Neural cell (in vitro differentiated cells): Measurements from ENCODE around the gene MMP28. TPM values are rescaled to one million over a fixed set of nuclear protein-coding genes. Genes with fewer than 3 reads are reported as not detected.

Experiments used
- H2AFZ ChIP-seq: fragments of 200-600, 300-800 bp; sonication (generic), shearing (Covaris generic); 2 replicates; pipeline ENCODE4 v1.6.0; 2014; ENCODE audit warnings: low read depth, mild to moderate bottlenecking, antibody characterized with exemption, low read length, moderate library complexity
- H3F3A ChIP-seq: fragments of 200-600 bp; shearing (Covaris generic); 2 replicates; pipeline ENCODE4 v1.6.1; 2016; ENCODE audit warnings: mild to moderate bottlenecking, moderate library complexity, mixed read lengths, antibody characterized with exemption, low read length; ENCODE audit not compliant: insufficient read depth, poor library complexity, severe bottlenecking
- H3K27ac ChIP-seq: fragments of 200-600, 300-800 bp; sonication (generic), shearing (Covaris generic); 2 replicates; pipeline ENCODE4 v1.5.1; 2014; ENCODE audit warnings: mild to moderate bottlenecking, low read length, moderate library complexity
- H3K27me3 ChIP-seq: fragments of 300-800, 200-600 bp; sonication (generic), shearing (Covaris generic); 2 replicates; pipeline ENCODE4 v1.6.0; 2014; ENCODE audit warnings: mild to moderate bottlenecking, low read depth, low read length, moderate library complexity; ENCODE audit not compliant: insufficient read depth
- H3K36me3 ChIP-seq: fragments of 300-800, 200-600 bp; sonication (generic), shearing (Covaris generic); 2 replicates; pipeline ENCODE4 v1.5.1; 2014; ENCODE audit warnings: mild to moderate bottlenecking, antibody characterized with exemption, low read length, moderate library complexity; ENCODE audit not compliant: insufficient read depth
- H3K4me2 ChIP-seq: fragments of 300-800, 200-600 bp; sonication (generic), shearing (Covaris generic); 2 replicates; pipeline ENCODE4 v1.6.0; 2014; ENCODE audit warnings: mild to moderate bottlenecking, low read length
- H3K4me3 ChIP-seq: fragments of 300-800, 200-600 bp; sonication (generic), shearing (Covaris generic); 2 replicates; pipeline ENCODE4 v1.5.1; 2014; ENCODE audit warnings: mild to moderate bottlenecking, low read length, moderate library complexity
- H3K79me2 ChIP-seq: fragments of 200-600 bp; shearing (Covaris generic); replicated peaks from 2 replicates; pipeline ENCODE4 v1.6.0; 2014; ENCODE audit warnings: mild to moderate bottlenecking, low read length, moderate library complexity; ENCODE audit not compliant: insufficient read depth
- H3K9ac ChIP-seq: fragments of 300-800, 200-600 bp; sonication (generic), shearing (Covaris generic); 2 replicates; pipeline ENCODE4 v1.6.1; 2016; ENCODE audit warnings: mild to moderate bottlenecking, low read length, mixed read lengths
- H3K9me2 ChIP-seq: fragments of 200-600 bp; shearing (Covaris generic); 2 replicates; pipeline ENCODE4 v1.6.1; 2016; ENCODE audit warnings: mild to moderate bottlenecking, low read length, mixed read lengths; ENCODE audit not compliant: insufficient read depth
- H3K9me3 ChIP-seq: fragments of 200-600, 300-800 bp; sonication (generic), shearing (Covaris generic); 2 replicates; pipeline ENCODE4 v1.6.1; 2016; ENCODE audit warnings: mild to moderate bottlenecking, mixed run types, low read length, moderate library complexity, mixed read lengths
- H4K20me1 ChIP-seq: fragments of 200-600 bp; shearing (Covaris generic); 2 replicates; pipeline ENCODE4 v1.6.1; 2016; ENCODE audit warnings: mild to moderate bottlenecking, mixed run types; ENCODE audit not compliant: insufficient read depth
- CTCF ChIP-seq: fragments of 450-650 bp; IDR thresholded peaks from 2 replicates; pipeline ENCODE4 v1.5.1; 2014; ENCODE audit warnings: antibody characterized with exemption, mild to moderate bottlenecking, moderate library complexity; ENCODE audit not compliant: poor library complexity, severe bottlenecking
- EP300 ChIP-seq: fragments of 450-650 bp; conservative IDR thresholded peaks from 2 replicates; pipeline ENCODE4 v1.6.1; 2014; ENCODE audit warnings: antibody characterized with exemption, mild to moderate bottlenecking, moderate library complexity; ENCODE audit not compliant: poor library complexity, severe bottlenecking
- EZH2 ChIP-seq: fragments of 200-600, 300-800 bp; shearing (Covaris generic), sonication (generic); IDR thresholded peaks from 2 replicates; pipeline ENCODE4 v1.6.1; 2014; ENCODE audit warnings: antibody characterized with exemption, low read length, borderline replicate concordance, mild to moderate bottlenecking; ENCODE audit not compliant: insufficient read depth, poor library complexity, severe bottlenecking
- MXI1 ChIP-seq: fragments of 450-650 bp; conservative IDR thresholded peaks from 2 replicates; pipeline ENCODE4 v1.6.1; 2014; ENCODE audit warnings: antibody characterized with exemption, mild to moderate bottlenecking; ENCODE audit not compliant: poor library complexity, severe bottlenecking
- POLR2AphosphoS5 ChIP-seq: IDR thresholded peaks from 2 replicates; pipeline ENCODE4 v1.6.1; 2012
- RAD21 ChIP-seq: fragments of 450-650 bp; conservative IDR thresholded peaks from 2 replicates; pipeline ENCODE4 v1.6.1; 2014; ENCODE audit warnings: antibody characterized with exemption, mild to moderate bottlenecking, moderate library complexity
- REST ChIP-seq: IDR thresholded peaks from 2 replicates; pipeline ENCODE4 v1.6.1; 2012; ENCODE audit warnings: borderline replicate concordance
- SMC3 ChIP-seq: fragments of 450-650 bp; conservative IDR thresholded peaks from 2 replicates; pipeline ENCODE4 v1.6.1; 2014; ENCODE audit warnings: antibody characterized with exemption, mild to moderate bottlenecking, moderate library complexity; ENCODE audit not compliant: poor library complexity
- TAF1 ChIP-seq: IDR thresholded peaks from 2 replicates; pipeline ENCODE4 v1.6.1; 2012; ENCODE audit warnings: low read depth
- polyA plus RNA-seq: library from polyadenylated mRNA; depleted of rRNA; stranded (reverse); fragments of >200 nt; gene quantifications from 2 replicates; pipeline ENCODE4 v1.2.3, GENCODE V29; 2014

Gene MMP28
- polyA plus RNA-seq, 1 donor from 2014 or later, result 0.31 TPM

GRCh38 chr17:35795871-35796265, 427 bp upstream of the MMP28 start:
- no peak overlapping the region for H3K9ac ChIP-seq
- H3K36me3 ChIP-seq, result no peaks in the 10 kb centered on the region
- H4K20me1 ChIP-seq, result no peaks in the 10 kb centered on the region
- no peaks in the 10 kb centered on the region for H3K9me2 ChIP-seq
- peaks cover 61% of the 10 kb centered on the region for H3K27me3 ChIP-seq
- H3K79me2 ChIP-seq, result no peaks in the 10 kb centered on the region
- TF ChIP-seq EP300 (no peak), SMC3 (no peak), EZH2 (no peak), RAD21 (no peak), CTCF (no peak), MXI1 (no peak)
- no peaks in the 10 kb centered on the region for H3K9me3 ChIP-seq
- H3F3A ChIP-seq, result no peaks in the 10 kb centered on the region
- no peak overlapping the region for H3K27ac ChIP-seq
- H3K4me3 ChIP-seq, result peak overlapping the region; percentile 82
- H3K4me2 ChIP-seq, result no peak overlapping the region
- no peak overlapping the region for H2AFZ ChIP-seq

GRCh38 chr17:35793257-35793656, 2.2 kb downstream of the MMP28 start:
- Histone ChIP-seq H3K79me2 (no peaks in the 10 kb centered on the region), H3K9ac (no peak overlapping the region), H3K9me2 (no peaks in the 10 kb centered on the region), H3K4me2 (no peak overlapping the region), H3K9me3 (no peaks in the 10 kb centered on the region), H3K36me3 (no peaks in the 10 kb centered on the region), H3K27me3 (peaks cover 57% of the 10 kb centered on the region), H4K20me1 (no peaks in the 10 kb centered on the region), H3K4me3 (no peak overlapping the region), H3F3A (no peaks in the 10 kb centered on the region), H2AFZ (no peak overlapping the region), H3K27ac (no peak overlapping the region)
- TF ChIP-seq TAF1, result no peak
- TF ChIP-seq MXI1, result no peak
- no peak for TF ChIP-seq EP300
- no peak for TF ChIP-seq SMC3
- TF ChIP-seq RAD21, result no peak
- no peak for TF ChIP-seq POLR2AphosphoS5
- TF ChIP-seq EZH2, result no peak
- no peak for TF ChIP-seq CTCF
- no peak for TF ChIP-seq REST
